Stimulated activated CD4-positive, alpha-beta T cell treated with anti-CD3 and anti-CD28 coated beads, Interleukin-2, amount 100 ng/mL, for 48 hours (primary cell): Measurements from ENCODE around the gene LZTS3.
"Not testable (repeated sequence)": the region's sequence is repeated elsewhere in the genome, so short reads cannot be mapped to it uniquely, and the experiment has no call there.

Experiments used
- DNase-seq, 2 donors: peaks; one replicate each; pipeline ENCODE4 v3.0.0-alpha.2; 2020

LZTS3 gene

DNA sequence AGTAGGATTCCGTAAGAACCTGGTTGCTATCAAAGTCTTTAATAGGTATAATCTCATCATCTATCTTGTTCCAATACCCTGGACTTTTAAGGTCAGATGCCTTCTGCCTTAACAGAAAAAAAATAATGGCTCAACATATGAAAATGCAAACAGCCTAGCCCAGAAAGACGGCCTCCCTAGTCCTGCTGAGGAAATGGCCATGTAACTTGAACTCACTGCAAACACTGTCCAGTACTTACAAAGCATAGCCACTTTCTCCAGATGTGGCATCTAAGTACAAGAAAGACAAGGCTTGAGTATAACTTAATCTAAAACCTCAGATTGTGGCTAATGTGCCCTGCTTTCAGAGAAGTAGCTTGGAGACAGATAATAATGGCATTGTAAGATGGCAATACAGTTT lies 40.2 kb downstream of the LZTS3 start:
- no peak for DNase-seq

GRCh38 chr20:3130051-3130600 lies 43.2 kb downstream of the LZTS3 start:
- DNase-seq: no peak

- DNase-seq: no peak
Observed at GRCh38 chr20:3129094-3129493, 44.3 kb downstream of the LZTS3 start.

GRCh38 chr20:3128275-3128984 lies 44.9 kb downstream of the LZTS3 start:
- DNase-seq: no peak

DNA sequence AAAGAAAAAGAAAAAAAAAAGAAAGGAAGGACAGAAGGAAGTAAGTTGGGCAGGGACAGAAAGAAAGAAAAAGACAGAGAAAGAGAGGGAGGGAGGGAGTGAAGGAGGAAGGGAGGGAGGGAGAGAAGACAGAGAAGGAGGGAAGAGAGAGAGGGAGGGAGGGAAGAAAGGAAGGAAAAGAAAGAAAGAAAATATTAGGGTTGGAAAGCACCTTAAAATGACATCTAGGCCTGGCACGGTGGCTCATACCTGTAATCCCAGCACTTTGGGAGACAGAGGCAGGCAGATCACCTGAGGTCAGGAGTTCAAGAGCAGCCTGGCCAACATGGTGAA lies 46.9 kb downstream of the LZTS3 start:
- DNase-seq: no peak

DNA sequence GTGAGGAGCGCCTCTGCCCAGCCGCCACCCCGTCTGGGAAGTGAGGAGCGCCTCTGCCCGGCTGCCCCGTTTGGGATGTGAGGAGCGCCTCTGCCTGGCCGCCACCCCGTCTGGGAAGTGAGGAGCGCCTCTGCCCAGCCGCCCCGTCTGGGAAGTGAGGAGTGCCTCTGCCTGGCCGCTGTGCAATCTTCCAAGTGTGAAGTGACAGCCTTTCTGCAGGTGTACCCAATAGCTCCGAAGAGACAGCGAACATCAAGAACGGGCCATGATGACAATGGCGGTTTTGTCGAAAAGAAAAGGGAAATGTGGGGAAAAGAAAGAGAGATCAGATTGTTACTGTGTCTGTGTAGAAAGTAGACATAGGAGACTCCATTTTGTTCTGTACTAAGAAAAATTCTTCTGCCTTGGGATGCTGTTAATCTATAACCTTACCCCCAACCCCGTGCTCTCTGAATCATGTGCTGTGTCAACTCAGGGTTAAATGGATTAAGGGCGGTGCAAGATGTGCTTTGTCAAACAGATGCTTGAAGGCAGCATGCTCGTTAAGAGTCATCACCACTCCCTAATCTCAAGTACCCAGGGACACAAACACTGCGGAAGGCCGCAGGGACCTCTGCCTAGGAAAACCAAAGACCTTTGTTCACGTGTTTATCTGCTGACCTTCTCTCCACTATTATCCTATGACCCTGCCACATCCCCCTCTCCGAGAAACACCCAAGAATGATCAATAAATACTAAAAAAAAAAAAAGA lies 47.4 kb downstream of the LZTS3 start:
- not testable (repeated sequence) for DNase-seq

DNA sequence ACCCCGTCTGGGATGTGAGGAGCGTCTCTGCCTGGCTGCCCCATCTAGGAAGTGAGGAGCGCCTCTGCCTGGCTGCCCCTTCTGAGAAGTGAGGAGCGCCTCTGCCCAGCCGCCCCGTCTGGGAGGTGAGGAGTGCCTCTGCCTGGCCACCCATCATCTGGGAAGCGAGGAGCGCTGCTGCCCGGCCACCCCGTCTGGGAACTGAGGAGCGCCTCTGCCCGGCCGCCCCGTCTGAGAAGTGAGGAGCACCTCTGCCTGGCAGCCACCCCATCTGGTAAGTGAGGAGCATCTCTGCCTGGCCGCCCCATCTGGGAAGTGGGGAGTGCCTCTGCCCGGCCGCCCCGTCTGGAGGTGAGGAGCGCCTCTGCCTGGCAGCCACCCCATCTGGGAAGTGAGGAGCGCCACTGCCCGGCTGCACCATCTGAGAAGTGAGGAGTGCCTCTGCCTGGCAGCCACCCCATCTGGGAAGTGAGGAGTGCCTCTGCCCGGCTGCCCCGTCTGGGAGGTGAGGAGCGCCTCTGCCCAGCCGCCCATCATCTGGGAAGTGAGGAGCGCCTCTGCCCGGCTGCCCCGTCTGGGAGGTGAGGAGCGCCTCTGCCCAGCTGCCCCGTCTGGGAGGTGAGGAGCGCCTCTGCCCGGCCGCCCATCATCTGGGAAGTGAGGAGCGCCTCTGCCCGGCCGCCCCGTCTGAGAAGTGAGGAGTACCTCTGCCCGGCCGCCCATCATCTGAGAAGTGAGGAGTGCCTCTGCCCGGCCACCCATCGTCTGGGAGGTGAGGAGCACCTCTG lies 48.4 kb downstream of the LZTS3 start:
- DNase-seq: not testable (repeated sequence)

DNA sequence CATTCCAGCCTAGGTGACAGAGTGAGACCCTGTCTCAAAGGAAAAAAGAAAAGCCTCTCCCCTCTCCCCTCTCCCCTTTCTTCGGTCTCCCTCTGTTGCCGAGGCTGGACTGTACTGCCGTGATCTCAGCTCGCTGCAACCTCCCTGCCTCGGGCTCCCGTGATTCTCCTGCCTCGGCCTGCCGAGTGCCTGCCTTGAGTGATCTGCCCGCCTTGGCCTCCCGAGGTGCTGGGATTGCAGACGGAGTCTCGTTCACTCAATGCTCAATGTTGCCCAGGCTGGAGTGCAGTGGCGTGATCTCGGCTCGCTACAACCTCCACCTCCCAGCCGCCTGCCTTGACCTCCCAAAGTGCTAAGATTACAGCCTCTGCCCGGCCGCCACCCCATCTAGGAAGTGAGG lies 49.2 kb downstream of the LZTS3 start:
- DNase-seq: not testable (repeated sequence)

DNA sequence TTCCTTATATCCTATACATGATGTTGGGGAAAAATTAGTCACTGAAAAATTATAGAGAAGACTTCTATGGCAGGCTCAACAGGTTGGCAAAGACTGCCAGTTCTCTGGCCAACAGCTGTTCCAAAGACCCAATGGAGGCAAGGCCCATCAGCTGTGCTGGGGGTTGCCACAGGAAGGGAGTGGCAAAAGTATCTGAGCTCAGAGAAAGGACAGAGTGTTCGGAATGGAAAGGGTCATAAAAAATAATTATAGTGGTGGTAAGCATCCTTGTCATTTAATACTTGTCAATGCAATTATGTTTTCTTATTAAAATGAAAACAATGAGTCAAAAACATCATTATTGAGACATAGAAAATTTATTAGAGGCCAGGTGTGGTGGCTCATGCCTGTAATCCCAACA lies 49.8 kb downstream of the LZTS3 start:
- DNase-seq: no peak

DNA sequence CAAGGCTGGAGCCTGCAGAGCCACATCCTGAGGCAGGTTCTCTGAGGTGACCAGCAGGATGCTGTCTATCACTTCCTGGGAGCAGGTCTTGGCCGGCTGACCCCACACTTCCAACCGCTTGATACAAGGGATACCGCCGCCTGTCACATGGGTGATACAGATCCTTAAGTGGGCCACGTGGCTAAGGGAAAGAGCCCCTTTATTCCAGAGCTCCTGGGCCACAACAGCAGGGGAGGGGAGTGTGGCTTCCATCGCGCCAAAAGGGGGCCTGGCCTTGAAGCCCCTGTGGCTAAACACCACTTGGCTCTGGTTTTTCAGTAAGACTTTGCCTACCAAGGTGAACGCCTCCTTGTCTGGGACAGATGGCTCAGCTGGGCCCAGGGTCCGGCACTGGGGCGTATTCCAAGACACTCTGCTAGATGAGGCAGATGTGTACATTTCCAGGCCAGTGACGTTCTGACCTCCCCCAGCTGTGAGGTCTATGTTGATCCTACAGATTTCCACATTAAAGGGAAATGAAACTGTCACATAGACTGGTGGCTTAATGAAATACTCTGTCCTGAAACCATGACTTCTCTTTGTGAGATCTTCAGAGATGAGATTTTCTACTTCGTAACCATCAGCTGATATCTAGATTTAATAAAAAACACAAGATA lies 51.3 kb downstream of the LZTS3 start:
- DNase-seq: no peak

DNA sequence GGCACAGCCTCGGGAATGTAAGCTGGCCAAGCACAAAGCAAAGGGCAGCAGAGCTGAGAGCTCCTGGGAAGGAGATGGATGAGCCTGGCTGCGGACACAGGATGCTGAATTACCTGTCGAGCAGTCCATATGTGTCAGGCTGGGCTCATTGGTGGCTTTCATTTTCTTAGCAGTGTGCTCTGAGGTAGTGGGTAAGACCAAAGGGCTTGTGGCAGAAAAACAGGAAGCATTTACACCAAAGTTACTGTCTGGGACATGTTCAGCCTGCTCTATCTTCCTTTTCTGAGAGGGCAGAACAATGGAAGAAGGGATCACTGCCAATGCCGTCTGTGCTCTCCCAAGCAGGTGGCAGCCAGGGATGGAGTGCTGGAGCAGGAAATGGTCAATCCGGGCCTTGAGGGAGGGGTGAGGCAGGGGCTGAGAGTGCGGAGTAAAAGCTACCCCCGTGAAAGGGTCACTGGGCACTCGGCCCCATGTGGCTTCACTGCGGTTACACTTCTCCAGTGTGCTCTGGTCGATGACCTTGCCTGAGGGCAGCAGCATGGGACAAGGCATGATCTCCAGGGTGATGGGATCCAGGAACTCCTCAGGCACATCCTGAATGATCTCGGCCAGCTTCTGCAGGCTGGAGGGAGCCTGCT lies 52.0 kb downstream of the LZTS3 start:
- no peak for DNase-seq

- no peak for DNase-seq
Observed at GRCh38 chr20:3119044-3119443, 54.3 kb downstream of the LZTS3 start.

- DNase-seq: peak in 1 of 2 donors; percentile 32
Observed at GRCh38 chr20:3117839-3118379, 55.4 kb downstream of the LZTS3 start.

DNA sequence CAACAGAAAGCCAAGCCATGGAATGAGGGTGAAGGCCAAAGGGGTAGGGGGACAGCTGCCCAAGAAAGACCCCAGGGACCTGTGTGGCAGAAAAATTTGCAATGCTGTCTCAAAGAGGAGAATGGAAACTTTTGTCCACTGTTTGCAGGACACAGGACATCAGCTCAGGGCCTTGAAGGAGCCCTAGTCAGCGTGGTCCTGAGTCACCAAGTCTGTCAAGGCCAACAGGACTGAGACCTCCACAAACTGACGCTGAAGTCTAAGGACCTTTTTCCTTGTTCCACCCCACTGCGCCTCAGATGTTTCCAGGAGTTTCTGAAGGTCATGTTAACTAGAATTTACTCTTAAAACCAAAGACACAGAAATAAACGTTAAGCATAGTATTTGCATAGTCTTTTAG lies 57.0 kb downstream of the LZTS3 start:
- no peak for DNase-seq

GRCh38 chr20:3115190-3116107 lies 57.9 kb downstream of the LZTS3 start:
- no peak for DNase-seq
